ENCODE data around the gene DIO2. TPM values are rescaled to one million over a fixed set of nuclear protein-coding genes. Genes with fewer than 3 reads are reported as not detected.
A peak's percentile ranks its signal among the peaks of the same experiment; 100 is the strongest.

DIO2 gene
- total RNA-seq, 1 experiment from 2014 or later, result 2.0 TPM

- POLR2A ChIA-PET (ENCODE audit: unreplicated experiment), result no interaction called here
- Histone ChIP-seq H3F3A (ENCODE audit: low read length, unreplicated experiment) (no peaks in the 10 kb centered on the region), H3K9ac (ENCODE audit: low read length) (no peak overlapping the region), H3K9me2 (replicated peaks; ENCODE audit: low read length) (no peaks in the 10 kb centered on the region), H3K9me3 (ENCODE audit: low read length) (no peaks in the 10 kb centered on the region), H3K4me2 (ENCODE audit: low read length) (no peak overlapping the region), H3K36me3 (ENCODE audit: low read depth, low read length) (no peaks in the 10 kb centered on the region), H3K79me2 (ENCODE audit: low read length) (no peaks in the 10 kb centered on the region), H3K4me1 (ENCODE audit: insufficient read depth, low read length) (0 out of 2 replicates have a peak, but pooled peaks cover 5% of the 10 kb centered on the region), H3K27ac (ENCODE audit: low read length) (no peak overlapping the region), H2AFZ (ENCODE audit: low read length) (no peak overlapping the region), H3K27me3 (ENCODE audit: low read length) (no peaks in the 10 kb centered on the region), H4K20me1 (ENCODE audit: low read length) (no peaks in the 10 kb centered on the region), H3K4me3 (ENCODE audit: low read length) (no peak overlapping the region)
- TF ChIP-seq, protein P1, sequence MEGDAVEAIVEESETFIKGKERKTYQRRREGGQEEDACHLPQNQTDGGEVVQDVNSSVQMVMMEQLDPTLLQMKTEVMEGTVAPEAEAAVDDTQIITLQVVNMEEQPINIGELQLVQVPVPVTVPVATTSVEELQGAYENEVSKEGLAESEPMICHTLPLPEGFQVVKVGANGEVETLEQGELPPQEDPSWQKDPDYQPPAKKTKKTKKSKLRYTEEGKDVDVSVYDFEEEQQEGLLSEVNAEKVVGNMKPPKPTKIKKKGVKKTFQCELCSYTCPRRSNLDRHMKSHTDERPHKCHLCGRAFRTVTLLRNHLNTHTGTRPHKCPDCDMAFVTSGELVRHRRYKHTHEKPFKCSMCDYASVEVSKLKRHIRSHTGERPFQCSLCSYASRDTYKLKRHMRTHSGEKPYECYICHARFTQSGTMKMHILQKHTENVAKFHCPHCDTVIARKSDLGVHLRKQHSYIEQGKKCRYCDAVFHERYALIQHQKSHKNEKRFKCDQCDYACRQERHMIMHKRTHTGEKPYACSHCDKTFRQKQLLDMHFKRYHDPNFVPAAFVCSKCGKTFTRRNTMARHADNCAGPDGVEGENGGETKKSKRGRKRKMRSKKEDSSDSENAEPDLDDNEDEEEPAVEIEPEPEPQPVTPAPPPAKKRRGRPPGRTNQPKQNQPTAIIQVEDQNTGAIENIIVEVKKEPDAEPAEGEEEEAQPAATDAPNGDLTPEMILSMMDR (conservative IDR thresholded peaks at IDR 0.05; ENCODE audit: low read depth, low read length), result no peak
- TF ChIP-seq EZH2phosphoT487 (IDR thresholded peaks at IDR 0.05; ENCODE audit: borderline replicate concordance, low read length) (no peak), EZH2 (IDR thresholded peaks at IDR 0.05; ENCODE audit: low read length, unreplicated experiment) (no peak)
- peak; percentile 48 for ATAC-seq
- DNase-seq, result peak; percentile 36
- BruUV-seq (replicated peaks), result no TSS peak
- intact Hi-C loops (cut with micrococcal nuclease), result no loop called here
- CTCF ChIA-PET, result no interaction called here
Measured at GRCh38 chr14:80172375-80173051, 38.8 kb downstream of the DIO2 start.

GRCh38 chr14:80167793-80168448, 43.4 kb downstream of the DIO2 start:
- POLR2A ChIA-PET (ENCODE audit: unreplicated experiment), result no interaction called here
- no peaks in the 10 kb centered on the region for H3F3A ChIP-seq (ENCODE audit: low read length, unreplicated experiment)

More at GRCh38 chr14:80167793-80168448, 43.4 kb downstream of the DIO2 start:
- Histone ChIP-seq H3K4me1 (ENCODE audit: insufficient read depth, low read length) (peaks cover 18% of the 10 kb centered on the region), H3K36me3 (ENCODE audit: low read depth, low read length) (no peaks in the 10 kb centered on the region), H3K27me3 (ENCODE audit: low read length) (no peaks in the 10 kb centered on the region), H4K20me1 (ENCODE audit: low read length) (no peaks in the 10 kb centered on the region), H3K9ac (ENCODE audit: low read length) (no peak overlapping the region), H3K79me2 (ENCODE audit: low read length) (no peaks in the 10 kb centered on the region), H3K4me3 (ENCODE audit: low read length) (no peak overlapping the region), H3K27ac (ENCODE audit: low read length) (no peak overlapping the region), H3K9me2 (replicated peaks; ENCODE audit: low read length) (no peaks in the 10 kb centered on the region), H3K4me2 (ENCODE audit: low read length) (no peak overlapping the region), H2AFZ (ENCODE audit: low read length) (no peak overlapping the region), H3K9me3 (ENCODE audit: low read length) (no peaks in the 10 kb centered on the region)
- no peak for ATAC-seq
- CTCF ChIA-PET, result no interaction called here
- DNase-seq, result no peak
- TF ChIP-seq, protein P1 (conservative IDR thresholded peaks at IDR 0.05; ENCODE audit: low read depth, low read length), result no peak
- TF ChIP-seq EZH2phosphoT487 (IDR thresholded peaks at IDR 0.05; ENCODE audit: borderline replicate concordance, low read length) (no peak), EZH2 (IDR thresholded peaks at IDR 0.05; ENCODE audit: low read length, unreplicated experiment) (no peak)
- intact Hi-C loops (cut with micrococcal nuclease), result no loop called here
- no TSS peak for BruUV-seq (replicated peaks)

All from PC-3 (cell line).